Activated CD4-positive, alpha-beta T cell treated with anti-CD3 and anti-CD28 coated beads, Interleukin-2, amount 50 U/mL, for 16 hours (primary cell): ENCODE data around the gene SERPINH1.

Source experiments
- DNase-seq: peaks from one replicate; pipeline ENCODE4 v3.0.0-alpha.2; 2020

SERPINH1 gene

DNA sequence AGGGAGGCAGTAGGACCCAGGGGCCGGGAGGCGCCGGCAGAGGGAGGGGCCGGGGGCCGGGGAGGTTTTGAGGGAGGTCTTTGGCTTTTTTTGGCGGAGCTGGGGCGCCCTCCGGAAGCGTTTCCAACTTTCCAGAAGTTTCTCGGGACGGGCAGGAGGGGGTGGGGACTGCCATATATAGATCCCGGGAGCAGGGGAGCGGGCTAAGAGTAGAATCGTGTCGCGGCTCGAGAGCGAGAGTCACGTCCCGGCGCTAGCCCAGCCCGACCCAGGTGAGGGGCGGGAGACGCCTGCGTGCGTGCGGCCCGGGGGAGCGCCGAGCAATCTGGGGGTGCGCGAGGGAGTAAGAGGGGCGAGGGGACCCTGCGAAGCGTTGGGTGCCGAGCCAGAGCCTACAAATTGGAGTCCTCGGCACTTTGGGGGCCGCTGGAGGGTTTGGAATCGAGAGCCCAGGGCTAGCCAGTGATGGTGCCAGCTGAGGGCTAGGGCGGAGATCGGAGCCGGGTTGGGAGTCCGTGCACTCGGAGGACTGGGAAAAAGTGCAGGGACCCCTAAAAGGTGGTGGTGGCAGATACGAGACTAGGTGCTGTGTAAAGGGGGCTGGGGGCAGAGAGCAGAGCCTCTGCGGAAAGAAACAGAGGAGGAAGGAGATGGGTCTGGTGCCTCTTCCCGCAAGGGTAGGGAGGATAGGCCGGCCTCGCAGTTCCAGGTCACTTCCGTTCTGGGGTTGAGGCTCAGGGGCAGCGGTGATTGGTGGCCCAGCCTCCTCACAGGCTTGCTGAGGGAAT is at the start of gene SERPINH1:
Gene SERPINH1 (plus strand): TSS at position 206 of the 788 bp plus-strand sequence. CDS start 4,097 bp downstream, outside the sequence.
- peak; percentile 84 for DNase-seq

DNA sequence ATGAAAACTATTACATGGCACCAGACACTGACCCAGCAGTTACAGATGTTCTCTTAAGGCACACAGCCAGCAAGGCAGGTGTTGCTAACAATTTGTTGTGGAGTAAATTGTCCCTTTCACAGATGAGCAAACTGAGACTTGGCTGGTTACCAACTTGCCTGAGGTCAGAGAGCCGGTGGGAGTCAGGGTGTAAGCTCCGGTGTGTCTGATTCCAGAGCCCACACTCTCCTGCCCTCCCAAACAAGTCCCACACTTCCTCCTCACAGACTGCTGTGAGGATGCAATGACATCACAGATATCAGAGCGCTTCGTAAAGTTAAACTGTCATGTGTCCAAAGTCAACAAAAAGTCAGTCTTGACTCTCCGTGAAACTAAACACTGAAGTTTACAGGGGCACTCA is 48.8 kb upstream of the SERPINH1 start:
- no peak for DNase-seq

DNA sequence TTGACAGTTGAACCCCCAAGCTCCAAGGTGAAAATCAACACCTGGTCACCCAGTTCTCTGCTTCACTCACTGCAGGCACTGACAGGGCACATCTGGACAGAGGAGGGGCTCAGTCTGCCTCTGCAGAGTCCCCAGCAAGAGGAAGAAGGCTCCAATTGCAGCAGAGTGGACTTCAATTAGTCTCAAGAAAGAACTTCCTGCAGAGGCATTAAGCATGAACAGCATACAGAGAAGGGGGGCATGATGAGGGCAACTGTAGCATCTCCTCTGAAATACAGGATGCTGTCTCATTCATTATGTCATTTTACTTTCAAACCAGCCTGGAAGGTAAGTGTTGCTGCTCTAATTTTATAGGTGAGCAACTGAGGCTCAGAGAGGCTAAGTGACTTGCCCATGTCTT is 47.5 kb upstream of the SERPINH1 start:
- no peak for DNase-seq

DNA sequence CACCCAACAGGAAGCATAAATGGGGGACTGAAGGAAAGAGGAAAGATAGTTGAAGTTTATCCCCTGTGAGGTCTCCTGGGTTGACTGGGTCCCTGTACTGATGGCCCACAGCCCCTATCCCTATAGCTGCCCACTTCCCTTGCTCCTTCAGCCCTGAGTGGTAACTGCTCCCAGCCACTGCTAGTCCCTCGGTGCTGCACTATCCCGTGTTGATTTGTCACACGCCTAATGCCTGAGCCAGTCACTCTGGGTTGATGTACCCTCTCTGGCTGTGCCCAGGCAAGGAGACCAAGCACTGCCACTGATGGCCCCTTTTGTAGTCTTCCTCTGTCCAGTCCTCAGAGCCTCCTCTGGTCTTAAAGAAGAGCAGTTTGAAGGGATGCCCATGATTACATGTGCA is 45.9 kb upstream of the SERPINH1 start:
- no peak for DNase-seq

DNA sequence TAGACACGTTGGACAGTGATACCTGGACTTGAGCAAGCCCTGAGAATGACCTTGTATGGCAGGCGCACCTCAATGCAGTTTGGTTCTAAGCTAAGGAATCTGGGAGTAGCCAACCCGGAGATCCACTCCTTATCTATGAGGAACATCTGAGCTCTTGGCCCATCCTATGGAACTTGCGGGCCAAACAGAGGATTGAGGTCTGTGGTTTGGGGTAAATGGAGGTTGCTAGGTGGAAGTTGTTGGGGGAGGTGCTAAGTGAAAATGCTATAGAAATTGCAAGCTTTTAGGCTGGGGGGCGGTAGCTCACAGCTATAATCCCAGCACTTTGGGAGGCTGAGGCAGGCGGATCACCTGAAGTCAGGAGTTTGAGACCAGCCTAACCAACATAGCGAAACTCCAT is 45.2 kb upstream of the SERPINH1 start:
- DNase-seq: no peak

DNA sequence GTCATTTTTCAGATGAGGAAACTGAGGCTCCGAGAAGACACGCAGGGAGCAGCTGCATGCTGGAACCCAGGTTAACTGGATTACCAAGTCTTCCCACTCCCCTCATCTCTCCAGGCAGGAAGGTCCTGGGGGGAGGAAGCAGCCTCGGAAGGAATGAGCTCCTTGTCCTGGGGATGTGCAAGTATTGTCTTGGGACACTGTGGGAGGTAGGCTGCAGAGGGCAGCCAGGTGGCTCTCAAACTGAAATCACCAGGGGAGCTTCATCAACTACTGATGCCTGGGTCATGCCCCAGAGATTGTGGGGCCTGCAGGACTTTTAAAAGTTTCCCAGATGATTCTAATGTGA is 43.9 kb upstream of the SERPINH1 start:
- no peak for DNase-seq

DNA sequence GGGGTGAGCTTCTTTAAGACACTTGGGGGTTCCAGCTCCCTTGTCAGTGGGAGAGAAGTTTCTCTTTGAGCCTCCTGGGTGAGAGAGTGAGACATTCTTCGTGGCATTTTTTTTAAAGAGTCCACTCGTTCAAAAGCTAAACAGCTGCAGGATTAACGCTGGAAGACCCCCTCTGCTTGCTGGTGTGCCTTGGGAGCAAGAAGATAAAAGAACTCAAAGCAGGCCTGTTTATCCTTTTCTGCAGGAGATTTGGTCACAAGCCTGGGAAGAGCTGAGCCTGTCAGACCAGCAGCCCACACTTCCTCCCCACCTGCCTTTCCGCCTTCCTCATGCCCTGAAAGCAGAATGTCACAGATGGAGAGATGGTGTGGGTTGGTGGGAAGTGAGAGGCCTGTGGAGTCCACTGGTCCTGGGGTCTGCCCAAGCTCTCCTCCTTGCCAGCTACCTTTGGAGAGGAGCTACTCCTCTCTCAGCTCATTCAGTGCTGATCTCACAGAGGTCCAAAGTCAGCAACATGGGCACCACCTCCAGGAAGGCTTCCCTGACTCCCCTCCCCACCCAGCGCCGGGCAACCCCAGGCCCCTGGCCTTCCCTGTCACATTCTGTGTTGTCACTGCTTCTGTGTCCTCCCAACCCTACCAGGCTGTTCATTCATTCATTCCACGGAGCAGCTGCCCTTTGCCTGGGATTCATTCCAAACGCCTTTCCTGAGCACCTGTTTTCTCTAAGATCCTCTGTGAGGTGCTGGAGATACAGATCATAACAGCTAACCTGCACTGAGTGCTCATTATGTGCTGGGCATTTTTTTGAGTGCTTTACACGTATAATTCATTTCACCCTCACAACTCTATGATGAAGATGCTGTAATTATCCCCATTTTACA is 43.0 kb upstream of the SERPINH1 start:
- no peak for DNase-seq

DNA sequence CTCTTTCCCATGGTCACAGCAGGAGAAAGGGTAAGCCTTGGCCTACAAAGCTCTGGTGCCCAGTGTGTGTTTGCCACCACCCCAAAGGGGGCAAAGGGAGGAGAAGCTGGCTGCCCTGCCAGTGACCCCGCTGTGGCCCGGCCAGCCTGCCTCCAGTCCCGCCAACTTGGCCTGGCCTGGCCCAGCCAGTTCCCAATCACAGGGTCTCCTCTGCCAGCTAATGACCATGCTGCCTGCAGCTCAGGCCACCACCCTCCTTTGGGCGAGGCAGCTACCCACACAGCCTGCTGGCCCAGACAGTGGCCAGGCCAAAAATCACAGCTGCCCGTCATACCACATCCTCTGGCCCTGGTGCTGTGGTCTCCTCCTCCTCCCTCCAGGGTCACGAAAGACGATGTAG is 41.4 kb upstream of the SERPINH1 start:
- DNase-seq: no peak

DNA sequence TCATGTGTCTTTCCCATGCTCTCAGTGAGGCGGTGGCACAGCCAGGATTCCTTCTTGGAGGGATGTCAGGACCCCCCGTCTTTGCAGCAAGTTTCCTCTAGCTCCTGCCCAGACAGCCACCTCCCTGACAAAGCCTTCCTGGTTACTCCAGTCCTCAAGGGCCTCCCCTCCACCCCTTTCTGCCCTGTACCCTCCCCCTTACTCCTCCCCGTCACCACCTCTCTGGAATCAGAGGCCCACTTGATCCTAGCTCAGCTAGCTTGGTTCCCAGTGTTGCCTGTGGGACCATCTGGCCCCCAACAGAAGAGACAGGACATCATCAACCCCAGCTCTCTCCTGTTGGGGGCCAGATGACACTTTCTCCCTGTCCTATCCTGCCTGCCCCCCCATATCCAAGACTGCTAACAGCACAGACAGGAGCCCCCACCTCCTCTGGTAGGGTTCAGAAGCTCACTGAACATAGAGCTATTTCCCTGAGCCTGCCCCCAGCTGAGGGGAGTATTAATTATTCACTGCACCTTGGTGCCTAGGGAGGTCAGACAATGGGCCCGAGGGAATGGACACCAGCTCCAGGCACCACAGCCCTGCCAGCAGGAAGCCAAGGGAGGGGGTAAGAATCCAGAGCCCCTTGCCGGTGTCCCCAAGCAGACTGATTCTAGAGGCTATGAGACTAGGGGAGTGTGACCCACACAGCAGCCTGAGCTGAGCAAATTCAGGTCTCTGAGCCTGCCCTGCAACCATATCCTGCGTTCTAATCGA is 39.6 kb upstream of the SERPINH1 start:
- DNase-seq: no peak

DNA sequence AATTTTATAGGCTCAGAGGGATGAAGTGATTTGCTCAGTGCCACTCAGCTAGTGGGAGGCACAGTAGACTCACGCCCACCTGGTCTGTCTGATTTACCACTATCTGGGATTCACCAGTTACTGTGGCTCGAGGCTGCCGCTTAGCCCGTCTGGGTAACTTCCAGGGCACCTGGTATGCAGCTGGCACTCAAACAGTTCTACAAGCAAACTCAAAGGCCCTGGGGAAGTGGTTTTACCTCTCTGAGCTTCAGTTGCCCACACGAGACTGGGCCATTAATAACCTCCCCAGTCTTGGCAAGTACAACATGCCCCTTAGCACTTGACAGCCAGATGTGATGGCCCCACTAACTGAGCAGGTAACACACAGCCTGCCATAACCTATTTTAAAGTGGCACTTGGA is 38.9 kb upstream of the SERPINH1 start:
- DNase-seq: no peak

DNA sequence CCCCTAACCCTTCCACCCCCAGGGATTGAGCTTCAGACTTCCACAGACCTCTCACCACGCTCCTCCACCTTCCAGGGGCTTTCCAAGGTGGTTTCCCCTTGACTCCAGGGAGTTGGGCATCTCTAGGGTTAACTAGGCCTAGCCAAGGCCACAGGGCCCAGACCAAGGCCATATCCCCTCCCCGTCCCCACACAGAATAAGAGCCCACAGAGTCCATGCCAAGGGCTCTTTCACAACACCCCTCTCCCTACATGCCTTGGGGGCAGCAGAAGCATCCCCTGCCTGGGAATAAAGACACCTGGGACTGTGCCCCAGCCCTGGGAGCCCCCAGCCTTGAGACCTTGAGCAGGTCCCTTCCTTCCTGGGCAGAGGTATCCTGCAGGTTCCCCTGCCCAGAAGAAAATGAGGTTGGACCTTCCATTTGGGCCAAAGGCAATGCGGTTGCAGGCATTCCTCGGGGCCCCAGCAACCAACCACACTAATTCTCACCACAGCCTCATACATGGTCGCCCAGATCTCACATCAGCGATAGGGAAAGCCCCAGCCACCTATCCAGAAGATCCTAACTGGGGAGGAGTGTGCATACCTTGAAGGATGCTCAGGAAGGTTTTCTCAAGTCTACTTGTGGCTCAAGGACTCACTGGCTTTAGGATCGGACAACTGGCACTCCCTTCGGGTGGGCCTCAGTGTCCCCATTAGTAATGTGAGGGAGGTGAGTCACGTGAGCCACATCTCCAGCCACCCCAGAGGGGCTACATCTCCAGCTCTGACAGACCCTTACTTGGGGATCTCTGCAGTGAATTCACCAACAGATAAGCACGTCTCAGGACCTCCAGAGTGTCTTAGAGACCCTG is 38.0 kb upstream of the SERPINH1 start:
- DNase-seq: no peak

DNA sequence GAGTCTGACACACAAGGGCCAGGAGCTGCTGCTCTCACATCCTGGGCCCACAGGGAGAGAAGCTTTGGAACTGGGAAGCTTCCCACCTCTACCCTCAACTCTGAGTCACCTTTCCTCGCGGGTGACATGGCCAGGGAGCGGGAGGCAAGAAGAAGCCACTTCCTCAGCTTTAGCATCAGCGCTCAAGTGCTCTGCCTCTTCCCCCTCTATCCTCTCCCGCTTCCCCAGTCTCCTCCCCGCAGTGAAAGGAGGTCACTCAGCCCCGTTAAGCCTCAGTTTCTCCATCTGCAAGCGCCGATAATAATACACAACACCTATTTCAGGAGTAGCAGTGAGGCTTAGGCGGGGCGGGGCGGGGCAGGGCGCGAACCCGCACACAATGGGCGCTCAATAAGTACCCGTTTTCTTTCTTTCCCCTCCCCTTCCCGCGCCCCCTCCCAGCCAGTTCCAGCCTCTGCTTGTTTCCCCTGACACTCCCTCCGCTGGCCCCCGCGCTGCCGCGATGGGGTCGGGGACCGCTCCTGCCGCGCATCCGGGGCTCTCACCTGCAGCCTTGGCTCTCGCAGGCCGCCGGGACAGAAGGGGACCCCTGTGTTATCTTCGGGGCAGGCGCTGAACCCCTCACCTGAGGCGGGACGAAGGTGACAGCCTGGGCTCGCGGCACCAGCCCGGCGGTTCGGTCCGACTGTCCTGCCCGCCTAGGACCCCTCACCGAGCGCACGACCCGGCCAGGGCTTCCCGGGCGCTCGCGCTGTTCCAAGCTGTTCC is 37.2 kb upstream of the SERPINH1 start:
- no peak for DNase-seq

DNA sequence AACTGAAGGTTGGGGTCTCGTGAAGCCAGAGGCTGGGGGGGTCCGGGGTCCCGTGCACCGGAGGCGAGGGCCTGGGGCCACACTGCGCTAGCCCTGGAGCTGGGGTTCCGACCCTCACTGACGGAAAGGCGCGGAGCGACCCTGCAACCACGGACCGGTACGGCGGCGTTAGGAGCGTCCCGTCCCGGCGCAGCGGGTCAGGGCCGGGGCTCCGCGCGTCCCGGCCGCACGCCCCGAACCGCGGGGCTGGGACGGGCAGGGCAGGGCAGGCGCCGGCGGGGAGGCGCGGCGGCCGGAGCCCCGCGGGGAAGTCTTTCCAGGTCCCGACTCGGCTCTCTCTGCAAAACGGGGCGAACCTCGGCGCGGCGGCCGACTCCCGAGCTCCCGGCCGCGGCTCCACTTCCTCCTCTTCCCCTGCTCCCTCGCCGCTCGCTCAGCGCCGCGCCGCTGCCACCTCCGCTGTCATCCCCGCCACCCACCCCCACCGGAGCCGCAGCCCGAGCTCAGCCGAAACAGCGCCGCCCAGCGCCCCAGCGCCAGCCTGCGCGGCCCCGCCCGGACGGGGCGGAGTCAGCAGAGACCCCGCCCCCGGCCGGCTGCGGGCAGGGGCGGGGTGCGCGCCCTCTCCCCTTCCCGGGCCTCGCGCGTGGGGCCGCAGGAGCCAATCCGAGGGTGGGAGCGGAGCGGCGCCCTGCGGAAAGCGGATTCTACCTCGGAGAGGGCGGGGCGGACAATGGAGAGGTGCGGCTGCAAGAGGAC is 36.4 kb upstream of the SERPINH1 start, which contains the start of gene GDPD5:
Gene GDPD5 (minus strand): TSS at position 509 of the 759 bp plus-strand sequence. CDS start 48,206 bp downstream, outside the sequence.
- DNase-seq: peak; percentile 85

DNA sequence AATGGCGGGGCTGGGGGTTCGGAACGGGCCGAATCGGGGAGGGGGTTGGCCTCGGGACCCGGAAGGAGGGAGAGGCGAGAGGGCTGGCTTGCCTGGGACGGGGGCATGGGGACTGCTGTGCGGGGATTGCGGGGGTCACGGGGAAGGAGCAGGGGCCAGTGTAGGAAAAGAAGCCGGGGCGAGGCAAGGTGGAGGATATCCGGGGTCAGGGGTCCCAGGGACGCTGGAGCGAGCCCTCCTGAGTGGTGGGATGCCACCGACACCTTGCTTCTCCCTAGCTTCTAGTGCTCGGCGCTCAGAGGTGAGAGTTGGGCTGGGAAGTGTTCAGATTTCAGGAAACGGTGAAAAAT is 35.9 kb upstream of the SERPINH1 start:
- DNase-seq: no peak

DNA sequence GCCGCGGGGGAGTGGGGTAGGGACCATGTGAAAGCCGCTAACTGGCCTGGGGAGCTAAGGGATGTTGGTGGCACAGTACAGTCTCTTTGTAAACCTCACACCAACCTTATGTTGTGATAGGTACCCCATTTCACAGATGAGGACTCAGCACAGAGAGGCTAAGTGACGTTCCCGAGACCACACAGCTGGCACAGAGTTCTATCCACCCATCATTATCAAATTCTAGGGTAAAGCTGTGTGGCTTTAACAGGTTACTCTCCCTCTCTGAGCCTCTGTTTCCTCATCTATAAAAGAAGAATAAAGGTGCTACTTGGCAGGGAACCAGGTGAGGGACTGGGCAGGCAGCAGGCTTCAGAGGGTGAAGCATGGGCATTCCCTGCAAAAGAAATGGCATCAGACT is 34.9 kb upstream of the SERPINH1 start:
- no peak for DNase-seq

DNA sequence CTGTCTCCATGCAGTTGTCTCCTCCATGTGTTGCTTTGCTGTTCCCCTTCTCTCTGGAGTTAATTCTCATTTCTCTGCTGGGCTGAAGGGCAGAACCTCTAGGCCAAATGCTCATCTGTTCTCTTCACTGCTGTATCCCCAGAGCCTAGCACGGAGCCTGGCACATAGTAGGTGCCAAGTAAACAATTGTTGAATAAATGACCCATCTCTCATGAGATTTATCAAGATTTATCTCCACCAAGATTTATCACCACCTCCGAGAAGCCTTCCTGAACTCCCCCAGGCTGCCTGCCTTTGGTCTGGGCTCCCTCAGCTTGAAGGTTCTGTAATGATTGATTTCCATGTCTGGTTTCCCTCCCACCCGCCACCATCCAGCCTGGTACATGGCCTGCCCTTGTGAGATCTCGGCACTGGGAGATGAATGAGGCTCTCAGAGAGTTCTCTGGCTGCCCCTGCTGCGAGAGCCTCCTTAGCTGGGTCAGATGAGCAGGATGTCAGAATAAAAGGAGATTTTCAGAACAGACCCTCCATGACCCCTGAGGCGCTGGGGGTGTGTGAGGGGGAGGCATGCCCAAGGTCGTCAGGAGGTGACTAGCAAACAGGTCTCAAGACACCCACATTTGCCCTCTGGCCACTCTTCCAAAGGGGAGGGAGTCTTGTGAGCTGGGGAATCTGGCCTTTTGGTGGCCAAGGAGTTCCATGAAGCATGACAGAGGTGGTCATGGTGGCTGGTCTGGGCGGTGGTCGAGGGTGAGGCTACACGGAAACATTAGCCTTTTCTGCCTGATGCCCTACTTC is 33.9 kb upstream of the SERPINH1 start:
- no peak for DNase-seq

DNA sequence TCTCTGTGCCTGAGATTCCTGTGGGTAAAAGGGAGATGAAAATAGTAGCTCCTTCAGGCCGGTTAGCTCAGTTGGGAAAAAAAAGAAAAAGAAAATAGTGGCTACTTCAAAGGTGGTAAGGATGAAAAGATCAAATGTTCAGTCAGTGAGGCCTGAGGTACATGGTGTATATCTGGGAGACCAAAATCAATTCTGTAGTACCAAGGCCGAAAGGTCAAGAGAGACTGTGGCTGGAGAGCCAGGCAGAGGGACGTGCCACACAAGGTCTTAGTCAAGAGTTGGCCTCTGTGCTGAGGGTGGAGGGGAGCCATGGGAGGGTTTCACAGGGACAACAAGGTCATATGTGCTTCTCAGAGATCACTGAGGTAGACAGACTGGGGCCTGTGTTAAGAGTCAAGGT is 31.5 kb upstream of the SERPINH1 start:
- no peak for DNase-seq

DNA sequence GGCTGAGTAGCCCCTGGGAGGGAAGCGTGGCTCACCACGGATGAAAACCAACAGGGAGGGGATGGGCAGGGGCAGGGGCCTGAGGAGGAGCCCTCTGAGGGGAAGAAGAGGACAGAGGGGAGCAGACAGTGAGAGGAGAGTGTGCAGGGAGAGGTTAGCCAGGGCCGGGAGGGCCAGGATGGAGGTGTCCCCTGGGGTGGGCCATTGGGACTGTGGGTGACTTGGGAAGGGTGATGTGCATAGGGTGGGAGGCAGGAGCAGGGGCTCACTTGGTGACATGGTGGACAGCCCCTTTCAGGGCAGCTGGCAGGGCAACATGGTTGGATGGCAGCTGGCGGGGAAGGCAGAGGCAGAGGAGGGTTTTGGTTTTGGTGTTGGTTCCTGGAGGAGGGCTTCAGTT is 30.7 kb upstream of the SERPINH1 start:
- DNase-seq: no peak

DNA sequence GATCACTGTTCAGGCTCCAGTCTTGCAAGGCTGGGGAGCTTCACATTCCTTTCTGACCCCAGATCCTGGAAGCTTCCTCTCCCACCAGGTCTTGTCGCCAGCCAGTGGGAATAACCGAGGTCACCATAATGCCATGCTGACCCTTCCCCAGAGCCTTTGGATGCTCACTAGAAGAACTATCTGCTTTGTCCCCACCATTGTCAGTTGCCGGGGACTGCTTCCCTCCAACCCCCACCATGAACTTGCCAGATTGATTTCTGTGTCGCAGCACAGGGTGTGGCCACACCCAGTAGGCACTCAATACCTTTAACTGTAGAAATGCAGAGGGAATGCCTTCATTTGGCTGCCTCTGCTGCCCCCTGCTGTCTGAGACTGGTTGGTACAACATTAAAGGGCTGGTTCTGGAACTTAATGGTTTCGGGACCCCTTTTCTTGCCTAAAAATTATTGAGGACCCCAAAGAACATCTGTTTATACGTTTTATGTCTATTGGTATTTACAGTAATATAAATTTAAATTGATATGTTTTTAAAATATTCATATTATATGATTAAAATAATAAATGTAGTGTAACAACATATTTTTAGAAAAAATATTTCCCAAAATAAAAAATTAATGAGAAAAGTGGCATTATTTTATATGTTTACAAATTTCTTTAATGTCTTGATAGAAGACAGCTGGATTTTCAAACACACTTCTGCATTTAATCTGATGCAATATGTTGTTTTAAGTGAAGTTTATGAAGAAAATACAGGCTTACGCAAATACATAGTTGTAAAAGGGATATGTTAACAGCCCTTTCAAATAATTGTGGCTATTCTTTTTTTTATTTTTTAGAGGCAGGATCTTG is 29.6 kb upstream of the SERPINH1 start:
- peak; percentile 84 for DNase-seq
